Activated CD4-positive, alpha-beta T cell treated with anti-CD3 and anti-CD28 coated beads for 36 hours (primary cell): ENCODE measurements around the gene THNSL1. TPM values are rescaled to one million over a fixed set of nuclear protein-coding genes. Genes with fewer than 3 reads are reported as not detected.

Experiments
- ATAC-seq: fragments of 200-7000 bp; cut with Tn5 transposase; one replicate; pipeline ENCODE4 v1.10.0; 2021; ENCODE audit warnings: mild to moderate bottlenecking, moderate library complexity
- CTCF ChIA-PET: fragments of 350-600 bp; sonication (Branson Sonifier 250); formaldehyde crosslinking; loops from one replicate; lab custom pipeline; 2021; ENCODE audit warnings: antibody characterized with exemption; lab: Charles Lee
- POLR2A ChIA-PET: fragments of 350-600 bp; sonication (Branson Sonifier 250); formaldehyde crosslinking; loops from one replicate; lab custom pipeline; 2021; ENCODE audit warnings: antibody characterized with exemption, inconsistent platforms; lab: Charles Lee
- DNase-seq: peaks from one replicate; pipeline ENCODE4 v3.0.0-alpha.2; 2020
- H3K27ac Mint-ChIP-seq: one replicate; pipeline ENCODE4 v1.8.0; 2021; ENCODE audit warnings: mixed read lengths
- H3K27me3 Mint-ChIP-seq: one replicate; pipeline ENCODE4 v1.8.0; 2021; ENCODE audit warnings: mixed read lengths
- H3K36me3 Mint-ChIP-seq: one replicate; pipeline ENCODE4 v1.8.0; 2021; ENCODE audit warnings: low read depth, mixed read lengths
- H3K4me1 Mint-ChIP-seq: one replicate; pipeline ENCODE4 v1.8.0; 2021; ENCODE audit warnings: mixed read lengths
- H3K4me3 Mint-ChIP-seq: one replicate; pipeline ENCODE4 v1.8.0; 2021; ENCODE audit warnings: mild to moderate bottlenecking, moderate library complexity, mixed read lengths
- H3K9me3 Mint-ChIP-seq: one replicate; pipeline ENCODE4 v1.8.0; 2021; ENCODE audit warnings: low read depth, mixed read lengths
- intact Hi-C, 2 experiments: fragments of 100-400 bp; cut with DNase I in 1 of 2; cut with micrococcal nuclease in 1 of 2; formaldehyde crosslinking; loops; one replicate each; pipeline versions ENCODE4 v1.14.2 to v1.15.1; 2022 to 2024; cut with DNase I, micrococcal nuclease
- total RNA-seq, 2 experiments: library from RNA; stranded (reverse); gene quantifications; one replicate each; pipeline ENCODE4 v1.2.3, GENCODE V29; 2021

Gene THNSL1
- total RNA-seq, 2 experiments from 2014 or later, result 8.0 to 9.5 TPM

- Mint-ChIP-seq H3K4me3 (no peak overlapping the region), H3K27me3 (peaks cover 3% of the 10 kb centered on the region), H3K4me1 (peaks cover 22% of the 10 kb centered on the region), H3K27ac (no peak overlapping the region), H3K36me3 (no peaks in the 10 kb centered on the region), H3K9me3 (no peaks in the 10 kb centered on the region)
- ATAC-seq (no peak), DNase-seq (no peak)
- intact Hi-C loops, result no loop called here
- ChIA-PET CTCF (no interaction called here), POLR2A (no interaction called here)
Measured at GRCh38 chr10:25061125-25061524, 44.7 kb downstream of the THNSL1 start.

- Mint-ChIP-seq H3K9me3 (no peaks in the 10 kb centered on the region), H3K4me3 (peak overlapping the region; percentile 30), H3K36me3 (no peaks in the 10 kb centered on the region), H3K27me3 (peaks cover 2% of the 10 kb centered on the region), H3K27ac (peak overlapping the region; percentile 85), H3K4me1 (peaks cover 22% of the 10 kb centered on the region)
- CTCF ChIA-PET, result interaction anchor here (1.0 to 1.2 kb wide), 3 partner anchors 15 to 46 kb away, joined by 3 to 5 read pairs (median 3); partner anchors contain the start of genes ENKUR and THNSL1
- peak; percentile 43 for DNase-seq
- intact Hi-C loops, result loop anchor here (1.0 kb wide), 1 partner anchor 46 kb away; the partner anchor contains the start of genes ENKUR (in 2 of the 2) and THNSL1 (in 2 of the 2)
- ATAC-seq, result no peak
- POLR2A ChIA-PET, result no interaction called here
Measured at GRCh38 chr10:25061711-25062449, 45.5 kb downstream of the THNSL1 start.

- Mint-ChIP-seq H3K27me3 (peaks cover 2% of the 10 kb centered on the region), H3K9me3 (no peaks in the 10 kb centered on the region), H3K4me1 (peaks cover 22% of the 10 kb centered on the region), H3K4me3 (no peak overlapping the region), H3K27ac (no peak overlapping the region), H3K36me3 (no peaks in the 10 kb centered on the region)
- DNase-seq, result no peak
- POLR2A ChIA-PET, result interaction anchor here (0.6 kb wide), 1 partner anchor 1728 kb away, joined by 9 read pairs; no protein-coding TSS in a partner anchor
- intact Hi-C loops, result no loop called here
- no peak for ATAC-seq
- CTCF ChIA-PET, result no interaction called here
Measured at GRCh38 chr10:25063157-25063556, 46.7 kb downstream of the THNSL1 start.

DNA sequence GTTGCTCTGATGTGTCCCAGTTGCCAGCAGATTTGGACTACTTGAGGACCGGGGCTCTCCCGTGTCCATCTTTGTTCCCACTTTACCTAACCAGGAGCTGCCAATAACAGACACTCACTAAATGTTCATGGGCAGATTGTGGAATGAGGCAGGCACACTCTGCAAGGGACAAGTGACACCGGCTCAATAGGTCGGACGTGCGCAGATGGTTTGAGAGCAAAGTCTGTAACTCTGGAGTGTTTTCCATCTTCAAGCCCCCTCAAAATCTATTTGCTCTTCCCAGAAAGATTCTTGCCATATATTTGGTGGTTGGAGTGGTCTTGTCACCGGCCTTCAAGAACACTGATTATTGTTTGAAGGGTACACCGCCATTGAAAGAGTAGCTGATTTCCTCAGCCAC, 47.2 kb downstream of the THNSL1 start:
- H3K9me3 Mint-ChIP-seq, result no peaks in the 10 kb centered on the region

GRCh38 chr10:25064401-25064800, 48.0 kb downstream of the THNSL1 start:
- Mint-ChIP-seq H3K27ac (peak overlapping the region; percentile 0), H3K4me1 (peaks cover 22% of the 10 kb centered on the region), H3K4me3 (no peak overlapping the region), H3K36me3 (no peaks in the 10 kb centered on the region), H3K27me3 (peaks cover 2% of the 10 kb centered on the region), H3K9me3 (no peaks in the 10 kb centered on the region)
- intact Hi-C loops, result no loop called here
- DNase-seq, result no peak
- no peak for ATAC-seq
- CTCF ChIA-PET, result interaction anchor here (0.6 kb wide), 1 partner anchor 391 kb away, joined by 3 read pairs; no protein-coding TSS in a partner anchor
- POLR2A ChIA-PET, result no interaction called here

More for the DNA sequence above, 47.2 kb downstream of the THNSL1 start:
- intact Hi-C loops, result no loop called here
- Mint-ChIP-seq H3K27ac (no peak overlapping the region), H3K4me3 (no peak overlapping the region), H3K4me1 (peaks cover 22% of the 10 kb centered on the region), H3K36me3 (no peaks in the 10 kb centered on the region), H3K27me3 (peaks cover 2% of the 10 kb centered on the region)
- CTCF ChIA-PET, result no interaction called here
- no peak for ATAC-seq
- POLR2A ChIA-PET, result no interaction called here
- no peak for DNase-seq

- H3K9me3 Mint-ChIP-seq, result no peaks in the 10 kb centered on the region
- intact Hi-C loops, result no loop called here
- peaks cover 22% of the 10 kb centered on the region for H3K4me1 Mint-ChIP-seq
- H3K27me3 Mint-ChIP-seq, result peaks cover 2% of the 10 kb centered on the region
- no peaks in the 10 kb centered on the region for H3K36me3 Mint-ChIP-seq
- H3K27ac Mint-ChIP-seq, result no peak overlapping the region
- no peak overlapping the region for H3K4me3 Mint-ChIP-seq
- ChIA-PET POLR2A (no interaction called here), CTCF (interaction anchor here (1.3 to 1.7 kb wide), 3 partner anchors 11 to 449 kb away, joined by 3 to 5 read pairs (median 4); no protein-coding TSS in a partner anchor)
- ATAC-seq (no peak), DNase-seq (no peak)
Measured at GRCh38 chr10:25065761-25066476, 49.5 kb downstream of the THNSL1 start.

- ATAC-seq (peak; percentile 44), DNase-seq (no peak)
- H3K27ac Mint-ChIP-seq, result no peak overlapping the region
- peaks cover 6% of the 10 kb centered on the region for H3K4me1 Mint-ChIP-seq
- ChIA-PET CTCF (interaction anchor here (4.7 kb wide), 1 partner anchor 12 kb away, joined by 21 read pairs; no protein-coding TSS in a partner anchor), POLR2A (no interaction called here)
- H3K4me3 Mint-ChIP-seq, result no peak overlapping the region
- no peaks in the 10 kb centered on the region for H3K36me3 Mint-ChIP-seq
- no peaks in the 10 kb centered on the region for H3K9me3 Mint-ChIP-seq
- intact Hi-C loops, result no loop called here
- H3K27me3 Mint-ChIP-seq, result peaks cover 2% of the 10 kb centered on the region
Measured at GRCh38 chr10:25068152-25069058, 52.0 kb downstream of the THNSL1 start.

DNA sequence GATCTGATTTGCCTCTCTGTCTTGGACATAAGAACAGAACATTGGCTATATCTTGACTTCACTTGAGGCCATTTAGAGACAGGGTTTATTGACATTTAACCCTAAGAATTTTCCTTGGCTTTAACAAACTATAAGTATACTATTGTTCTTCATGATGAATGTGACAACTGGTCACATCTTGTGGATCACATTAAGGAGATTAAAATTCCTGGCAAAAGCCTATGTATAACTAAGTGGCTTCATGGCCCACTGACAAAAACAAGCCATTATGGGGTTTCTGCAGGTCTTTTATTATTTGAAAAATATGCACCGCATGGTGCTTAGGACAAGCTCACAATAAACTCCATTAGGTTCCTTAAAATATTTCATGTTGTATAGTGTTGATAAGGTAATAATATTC, 54.8 kb downstream of the THNSL1 start:
- ATAC-seq (no peak), DNase-seq (no peak)
- intact Hi-C loops, result no loop called here
- no peaks in the 10 kb centered on the region for H3K9me3 Mint-ChIP-seq
- peaks cover 16% of the 10 kb centered on the region for H3K27me3 Mint-ChIP-seq
- no peaks in the 10 kb centered on the region for H3K4me1 Mint-ChIP-seq
- POLR2A ChIA-PET, result no interaction called here
- CTCF ChIA-PET, result interaction anchor here (1.5 to 4.7 kb wide), 2 partner anchors 10 to 42 kb away, joined by 3 to 21 read pairs; no protein-coding TSS in a partner anchor
- no peak overlapping the region for H3K27ac Mint-ChIP-seq
- no peak overlapping the region for H3K4me3 Mint-ChIP-seq
- H3K36me3 Mint-ChIP-seq, result no peaks in the 10 kb centered on the region

- DNase-seq (no peak), ATAC-seq (no peak)
- H3K36me3 Mint-ChIP-seq, result no peaks in the 10 kb centered on the region
- H3K27ac Mint-ChIP-seq, result no peak overlapping the region
- intact Hi-C loops, result no loop called here
- no peaks in the 10 kb centered on the region for H3K9me3 Mint-ChIP-seq
- H3K4me3 Mint-ChIP-seq, result no peak overlapping the region
- ChIA-PET POLR2A (no interaction called here), CTCF (no interaction called here)
- no peaks in the 10 kb centered on the region for H3K4me1 Mint-ChIP-seq
- peaks cover 16% of the 10 kb centered on the region for H3K27me3 Mint-ChIP-seq
Measured at GRCh38 chr10:25072786-25073185, 56.4 kb downstream of the THNSL1 start.

- Mint-ChIP-seq H3K27ac (no peak overlapping the region), H3K4me1 (peaks cover 3% of the 10 kb centered on the region), H3K9me3 (no peaks in the 10 kb centered on the region), H3K4me3 (no peak overlapping the region), H3K36me3 (no peaks in the 10 kb centered on the region), H3K27me3 (peaks cover 16% of the 10 kb centered on the region)
- DNase-seq, result no peak
- CTCF ChIA-PET, result interaction anchor here (1.5 kb wide), 1 partner anchor 9 kb away, joined by 5 read pairs; no protein-coding TSS in a partner anchor
- POLR2A ChIA-PET, result no interaction called here
- no peak for ATAC-seq
- intact Hi-C loops, result no loop called here
Measured at GRCh38 chr10:25075825-25076224, 59.4 kb downstream of the THNSL1 start.
